SK-N-SH treated with all-trans-retinoic acid at 6 μM for 48 hours (cell line): ENCODE results near the gene MTHFD2L.

Experiments used
- ARNTL ChIP-seq: fragments of 450-650 bp; formaldehyde crosslinking; IDR thresholded peaks from 2 replicates; pipeline ENCODE4 v1.5.0; 2020; ENCODE audit warnings: low read depth, mild to moderate bottlenecking, moderate library complexity, borderline replicate concordance
- ESRRG ChIP-seq: fragments of 250-450 bp; sonication (Bioruptor Pico); IDR thresholded peaks from 2 replicates; pipeline ENCODE4 v1.6.1; 2021; ENCODE audit warnings: mild to moderate bottlenecking
- ISL1 ChIP-seq: fragments of 250-450 bp; sonication (Bioruptor Pico); IDR thresholded peaks from 2 replicates; pipeline ENCODE4 v2.1.2; 2022; ENCODE audit warnings: mild to moderate bottlenecking, moderate library complexity
- OSR1 ChIP-seq: fragments of 250-450 bp; sonication (Bioruptor Pico); IDR thresholded peaks from 2 replicates; pipeline ENCODE4 v1.8.0; 2022; ENCODE audit warnings: moderate library complexity, mild to moderate bottlenecking, inconsistent platforms
- PATZ1 ChIP-seq: fragments of 250-450 bp; sonication (Bioruptor Pico); IDR thresholded peaks from 2 replicates; pipeline ENCODE4 v1.8.0; 2020; ENCODE audit warnings: mild to moderate bottlenecking, moderate library complexity, borderline replicate concordance
- RARB ChIP-seq: fragments of 250-450 bp; sonication (Bioruptor Pico); IDR thresholded peaks from 2 replicates; pipeline ENCODE4 v1.8.0; 2021; ENCODE audit warnings: mild to moderate bottlenecking, moderate library complexity
- SNAI2 ChIP-seq: fragments of 250-450 bp; sonication (Bioruptor Pico); IDR thresholded peaks from 2 replicates; pipeline ENCODE4 v1.5.0; 2020; ENCODE audit warnings: mild to moderate bottlenecking, moderate library complexity
- TCF4 ChIP-seq: fragments of 250-450 bp; sonication (Bioruptor Pico); IDR thresholded peaks from 2 replicates; pipeline ENCODE4 v1.8.0; 2021; ENCODE audit warnings: mild to moderate bottlenecking, moderate library complexity, borderline replicate concordance
- TSHZ2 ChIP-seq: fragments of 250-450 bp; sonication (Bioruptor Pico); IDR thresholded peaks from 2 replicates; pipeline ENCODE4 v1.5.0; 2020; ENCODE audit warnings: mild to moderate bottlenecking, moderate library complexity
- ZFP3 ChIP-seq: fragments of 250-450 bp; sonication (Bioruptor Pico); IDR thresholded peaks from 2 replicates; pipeline ENCODE4 v1.5.0; 2020; ENCODE audit warnings: mild to moderate bottlenecking, moderate library complexity
- ZNF565 ChIP-seq: fragments of 450-650 bp; formaldehyde crosslinking; conservative IDR thresholded peaks from 2 replicates; pipeline ENCODE4 v1.5.0; 2020; ENCODE audit warnings: low read depth, mild to moderate bottlenecking, moderate library complexity

GRCh38 chr4:74235135-74235534 lies 77.2 kb downstream of the MTHFD2L start:
- TF ChIP-seq OSR1 (CRISPR knock-in tag) = no peak
- no peak for TF ChIP-seq PATZ1 (CRISPR knock-in tag)
- TF ChIP-seq RARB (CRISPR knock-in tag) = no peak
- TF ChIP-seq ARNTL (CRISPR knock-in tag) = no peak
- TF ChIP-seq ESRRG = no peak
- TF ChIP-seq SNAI2 (CRISPR knock-in tag) = no peak
- TF ChIP-seq ZNF565 (CRISPR knock-in tag) = no peak
- TF ChIP-seq TSHZ2 (CRISPR knock-in tag) = no peak
- no peak for TF ChIP-seq ISL1 (CRISPR knock-in tag)
- no peak for TF ChIP-seq TCF4 (CRISPR knock-in tag)
- no peak for TF ChIP-seq ZFP3 (CRISPR knock-in tag)
